ENCODE measurements around the gene C6orf47. TPM values are rescaled to one million over a fixed set of nuclear protein-coding genes. Genes with fewer than 3 reads are reported as not detected.

Gene C6orf47
- total and polyA plus RNA-seq, 10 of the 15 experiments (the other 5 are each of a cell fraction or from before 2014, with no cell fraction given): 0.16 to 20.4 (median 17.3) TPM; not detected in 1

- TF ChIP-seq BCLAF1 (IDR thresholded peaks at IDR 0.05) (no peak), E4F1 (IDR thresholded peaks at IDR 0.05; ENCODE audit: borderline replicate concordance, partially characterized antibody) (peak; percentile 38), NR2C2 (IDR thresholded peaks at IDR 0.05; ENCODE audit: borderline replicate concordance, control insufficient read depth, insufficient read length, low read depth) (no peak), ZBED1 (IDR thresholded peaks at IDR 0.05; ENCODE audit: borderline replicate concordance) (no peak), RFX5 (IDR thresholded peaks at IDR 0.05; ENCODE audit: low read depth, low read length) (no peak), NBN (IDR thresholded peaks at IDR 0.05) (no peak), USF2 (IDR thresholded peaks at IDR 0.05; ENCODE audit: borderline replicate concordance, low read depth, low read length) (peak; percentile 28), MXI1 (IDR thresholded peaks at IDR 0.05; ENCODE audit: low read depth, low read length) (peak; percentile 37), SMARCA5 (IDR thresholded peaks at IDR 0.05) (peak; percentile 24; the same call in 1 of the 2 replicates), NFYA (IDR thresholded peaks at IDR 0.05; ENCODE audit: borderline replicate concordance, low read depth, low read length) (no peak)
- TF ChIP-seq, protein P1, sequence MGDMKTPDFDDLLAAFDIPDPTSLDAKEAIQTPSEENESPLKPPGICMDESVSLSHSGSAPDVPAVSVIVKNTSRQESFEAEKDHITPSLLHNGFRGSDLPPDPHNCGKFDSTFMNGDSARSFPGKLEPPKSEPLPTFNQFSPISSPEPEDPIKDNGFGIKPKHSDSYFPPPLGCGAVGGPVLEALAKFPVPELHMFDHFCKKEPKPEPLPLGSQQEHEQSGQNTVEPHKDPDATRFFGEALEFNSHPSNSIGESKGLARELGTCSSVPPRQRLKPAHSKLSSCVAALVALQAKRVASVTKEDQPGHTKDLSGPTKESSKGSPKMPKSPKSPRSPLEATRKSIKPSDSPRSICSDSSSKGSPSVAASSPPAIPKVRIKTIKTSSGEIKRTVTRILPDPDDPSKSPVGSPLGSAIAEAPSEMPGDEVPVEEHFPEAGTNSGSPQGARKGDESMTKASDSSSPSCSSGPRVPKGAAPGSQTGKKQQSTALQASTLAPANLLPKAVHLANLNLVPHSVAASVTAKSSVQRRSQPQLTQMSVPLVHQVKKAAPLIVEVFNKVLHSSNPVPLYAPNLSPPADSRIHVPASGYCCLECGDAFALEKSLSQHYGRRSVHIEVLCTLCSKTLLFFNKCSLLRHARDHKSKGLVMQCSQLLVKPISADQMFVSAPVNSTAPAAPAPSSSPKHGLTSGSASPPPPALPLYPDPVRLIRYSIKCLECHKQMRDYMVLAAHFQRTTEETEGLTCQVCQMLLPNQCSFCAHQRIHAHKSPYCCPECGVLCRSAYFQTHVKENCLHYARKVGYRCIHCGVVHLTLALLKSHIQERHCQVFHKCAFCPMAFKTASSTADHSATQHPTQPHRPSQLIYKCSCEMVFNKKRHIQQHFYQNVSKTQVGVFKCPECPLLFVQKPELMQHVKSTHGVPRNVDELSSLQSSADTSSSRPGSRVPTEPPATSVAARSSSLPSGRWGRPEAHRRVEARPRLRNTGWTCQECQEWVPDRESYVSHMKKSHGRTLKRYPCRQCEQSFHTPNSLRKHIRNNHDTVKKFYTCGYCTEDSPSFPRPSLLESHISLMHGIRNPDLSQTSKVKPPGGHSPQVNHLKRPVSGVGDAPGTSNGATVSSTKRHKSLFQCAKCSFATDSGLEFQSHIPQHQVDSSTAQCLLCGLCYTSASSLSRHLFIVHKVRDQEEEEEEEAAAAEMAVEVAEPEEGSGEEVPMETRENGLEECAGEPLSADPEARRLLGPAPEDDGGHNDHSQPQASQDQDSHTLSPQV (IDR thresholded peaks at IDR 0.05): no peak
- TF ChIP-seq, protein P2, sequence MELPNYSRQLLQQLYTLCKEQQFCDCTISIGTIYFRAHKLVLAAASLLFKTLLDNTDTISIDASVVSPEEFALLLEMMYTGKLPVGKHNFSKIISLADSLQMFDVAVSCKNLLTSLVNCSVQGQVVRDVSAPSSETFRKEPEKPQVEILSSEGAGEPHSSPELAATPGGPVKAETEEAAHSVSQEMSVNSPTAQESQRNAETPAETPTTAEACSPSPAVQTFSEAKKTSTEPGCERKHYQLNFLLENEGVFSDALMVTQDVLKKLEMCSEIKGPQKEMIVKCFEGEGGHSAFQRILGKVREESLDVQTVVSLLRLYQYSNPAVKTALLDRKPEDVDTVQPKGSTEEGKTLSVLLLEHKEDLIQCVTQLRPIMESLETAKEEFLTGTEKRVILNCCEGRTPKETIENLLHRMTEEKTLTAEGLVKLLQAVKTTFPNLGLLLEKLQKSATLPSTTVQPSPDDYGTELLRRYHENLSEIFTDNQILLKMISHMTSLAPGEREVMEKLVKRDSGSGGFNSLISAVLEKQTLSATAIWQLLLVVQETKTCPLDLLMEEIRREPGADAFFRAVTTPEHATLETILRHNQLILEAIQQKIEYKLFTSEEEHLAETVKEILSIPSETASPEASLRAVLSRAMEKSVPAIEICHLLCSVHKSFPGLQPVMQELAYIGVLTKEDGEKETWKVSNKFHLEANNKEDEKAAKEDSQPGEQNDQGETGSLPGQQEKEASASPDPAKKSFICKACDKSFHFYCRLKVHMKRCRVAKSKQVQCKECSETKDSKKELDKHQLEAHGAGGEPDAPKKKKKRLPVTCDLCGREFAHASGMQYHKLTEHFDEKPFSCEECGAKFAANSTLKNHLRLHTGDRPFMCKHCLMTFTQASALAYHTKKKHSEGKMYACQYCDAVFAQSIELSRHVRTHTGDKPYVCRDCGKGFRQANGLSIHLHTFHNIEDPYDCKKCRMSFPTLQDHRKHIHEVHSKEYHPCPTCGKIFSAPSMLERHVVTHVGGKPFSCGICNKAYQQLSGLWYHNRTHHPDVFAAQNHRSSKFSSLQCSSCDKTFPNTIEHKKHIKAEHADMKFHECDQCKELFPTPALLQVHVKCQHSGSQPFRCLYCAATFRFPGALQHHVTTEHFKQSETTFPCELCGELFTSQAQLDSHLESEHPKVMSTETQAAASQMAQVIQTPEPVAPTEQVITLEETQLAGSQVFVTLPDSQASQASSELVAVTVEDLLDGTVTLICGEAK (IDR thresholded peaks at IDR 0.05; ENCODE audit: borderline replicate concordance): peak; percentile 94
These were observed 5.1 kb upstream of the C6orf47 start, which contains the start of gene CSNK2B (continued) for GRCh38 chr6:31665501-31666336.
